ENCODE data around the gene GABRG3.

DNA sequence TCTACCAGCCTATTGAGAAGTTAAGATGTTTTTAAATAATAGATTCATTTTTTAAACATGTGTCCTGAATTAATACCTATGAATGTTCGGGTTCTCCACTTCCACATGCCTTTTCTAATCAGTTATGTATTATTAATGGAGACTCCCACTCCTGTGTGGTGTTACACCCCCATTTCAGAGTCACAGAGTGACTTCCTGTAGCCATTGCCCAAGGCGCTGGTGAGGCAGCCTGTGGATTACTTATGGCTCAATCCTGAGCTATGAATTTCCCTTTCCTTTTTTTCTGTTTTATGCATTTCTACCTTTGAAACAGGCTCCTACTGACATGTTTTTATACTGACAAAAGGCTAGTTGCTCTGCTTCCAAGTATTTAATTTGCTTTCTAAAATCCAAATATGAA lies 162.3 kb downstream of the GABRG3 start:
- TF ChIP-seq EP300 (IDR thresholded peaks at IDR 0.05) (no peak), POLR2A (IDR thresholded peaks at IDR 0.05; ENCODE audit: low read depth) (no peak), POLR2AphosphoS5 (IDR thresholded peaks at IDR 0.05) (no peak)
- TF ChIP-seq, protein P1, sequence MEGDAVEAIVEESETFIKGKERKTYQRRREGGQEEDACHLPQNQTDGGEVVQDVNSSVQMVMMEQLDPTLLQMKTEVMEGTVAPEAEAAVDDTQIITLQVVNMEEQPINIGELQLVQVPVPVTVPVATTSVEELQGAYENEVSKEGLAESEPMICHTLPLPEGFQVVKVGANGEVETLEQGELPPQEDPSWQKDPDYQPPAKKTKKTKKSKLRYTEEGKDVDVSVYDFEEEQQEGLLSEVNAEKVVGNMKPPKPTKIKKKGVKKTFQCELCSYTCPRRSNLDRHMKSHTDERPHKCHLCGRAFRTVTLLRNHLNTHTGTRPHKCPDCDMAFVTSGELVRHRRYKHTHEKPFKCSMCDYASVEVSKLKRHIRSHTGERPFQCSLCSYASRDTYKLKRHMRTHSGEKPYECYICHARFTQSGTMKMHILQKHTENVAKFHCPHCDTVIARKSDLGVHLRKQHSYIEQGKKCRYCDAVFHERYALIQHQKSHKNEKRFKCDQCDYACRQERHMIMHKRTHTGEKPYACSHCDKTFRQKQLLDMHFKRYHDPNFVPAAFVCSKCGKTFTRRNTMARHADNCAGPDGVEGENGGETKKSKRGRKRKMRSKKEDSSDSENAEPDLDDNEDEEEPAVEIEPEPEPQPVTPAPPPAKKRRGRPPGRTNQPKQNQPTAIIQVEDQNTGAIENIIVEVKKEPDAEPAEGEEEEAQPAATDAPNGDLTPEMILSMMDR (IDR thresholded peaks at IDR 0.05), result no peak
